Nephron progenitor cell (in vitro differentiated cells): ENCODE measurements around the gene HYAL3.

ENCODE experiments used
- DNase-seq: peaks from one replicate; pipeline ENCODE4 v3.0.0; 2021
- H3K27ac Mint-ChIP-seq: 2 replicates; pipeline ENCODE4 v1.8.0; 2021; ENCODE audit warnings: mild to moderate bottlenecking, moderate library complexity, mixed read lengths
- H3K27me3 Mint-ChIP-seq: 2 replicates; pipeline ENCODE4 v1.8.0; 2021; ENCODE audit warnings: mild to moderate bottlenecking, low read depth, mixed read lengths; ENCODE audit not compliant: poor library complexity
- H3K36me3 Mint-ChIP-seq: 2 replicates; pipeline ENCODE4 v1.8.0; 2021; ENCODE audit warnings: low read depth, mixed read lengths
- H3K4me1 Mint-ChIP-seq: 2 replicates; pipeline ENCODE4 v1.8.0; 2021; ENCODE audit warnings: mixed read lengths
- H3K4me3 Mint-ChIP-seq: 2 replicates; pipeline ENCODE4 v1.8.0; 2021; ENCODE audit warnings: mild to moderate bottlenecking, moderate library complexity, mixed read lengths
- H3K9me3 Mint-ChIP-seq: 2 replicates; pipeline ENCODE4 v1.8.0; 2021; ENCODE audit warnings: mild to moderate bottlenecking, moderate library complexity, mixed read lengths
- TF ChIP-seq, protein P1 (sequence below): fragments of 200-600 bp; sonication (generic); IDR thresholded peaks from 2 replicates; pipeline ENCODE4 v1.5.0; 2021; ENCODE audit warnings: antibody characterized with exemption

Gene HYAL3

GRCh38 chr3:50267280-50267913 lies 31.8 kb downstream of the HYAL3 start:
- no peaks in the 10 kb centered on the region for H3K9me3 Mint-ChIP-seq
- H3K4me1 Mint-ChIP-seq, result peaks cover 93% of the 10 kb centered on the region
- H3K27me3 Mint-ChIP-seq, result peaks cover 7% of the 10 kb centered on the region
- DNase-seq, result peak; percentile 80
- peak overlapping the region; percentile 77 for H3K27ac Mint-ChIP-seq
- peak overlapping the region; percentile 80 for H3K4me3 Mint-ChIP-seq
- H3K36me3 Mint-ChIP-seq, result no peaks in the 10 kb centered on the region
- TF ChIP-seq, protein P1, sequence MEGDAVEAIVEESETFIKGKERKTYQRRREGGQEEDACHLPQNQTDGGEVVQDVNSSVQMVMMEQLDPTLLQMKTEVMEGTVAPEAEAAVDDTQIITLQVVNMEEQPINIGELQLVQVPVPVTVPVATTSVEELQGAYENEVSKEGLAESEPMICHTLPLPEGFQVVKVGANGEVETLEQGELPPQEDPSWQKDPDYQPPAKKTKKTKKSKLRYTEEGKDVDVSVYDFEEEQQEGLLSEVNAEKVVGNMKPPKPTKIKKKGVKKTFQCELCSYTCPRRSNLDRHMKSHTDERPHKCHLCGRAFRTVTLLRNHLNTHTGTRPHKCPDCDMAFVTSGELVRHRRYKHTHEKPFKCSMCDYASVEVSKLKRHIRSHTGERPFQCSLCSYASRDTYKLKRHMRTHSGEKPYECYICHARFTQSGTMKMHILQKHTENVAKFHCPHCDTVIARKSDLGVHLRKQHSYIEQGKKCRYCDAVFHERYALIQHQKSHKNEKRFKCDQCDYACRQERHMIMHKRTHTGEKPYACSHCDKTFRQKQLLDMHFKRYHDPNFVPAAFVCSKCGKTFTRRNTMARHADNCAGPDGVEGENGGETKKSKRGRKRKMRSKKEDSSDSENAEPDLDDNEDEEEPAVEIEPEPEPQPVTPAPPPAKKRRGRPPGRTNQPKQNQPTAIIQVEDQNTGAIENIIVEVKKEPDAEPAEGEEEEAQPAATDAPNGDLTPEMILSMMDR, result no peak

- H3K27ac Mint-ChIP-seq, result peak overlapping the region; percentile 32
- no peak overlapping the region for H3K4me3 Mint-ChIP-seq
- DNase-seq, result no peak
- TF ChIP-seq, protein P1, result no peak
- peaks cover 7% of the 10 kb centered on the region for H3K27me3 Mint-ChIP-seq
- H3K4me1 Mint-ChIP-seq, result peaks cover 90% of the 10 kb centered on the region
- no peaks in the 10 kb centered on the region for H3K36me3 Mint-ChIP-seq
- no peaks in the 10 kb centered on the region for H3K9me3 Mint-ChIP-seq
These were observed 32.4 kb downstream of the HYAL3 start for GRCh38 chr3:50266836-50267235.

- Mint-ChIP-seq H3K27ac (peak overlapping the region; percentile 91), H3K4me3 (no peak overlapping the region), H3K27me3 (peaks cover 2% of the 10 kb centered on the region), H3K36me3 (no peaks in the 10 kb centered on the region), H3K4me1 (peaks cover 87% of the 10 kb centered on the region), H3K9me3 (no peaks in the 10 kb centered on the region)
- TF ChIP-seq, protein P1, result no peak
- no peak for DNase-seq
These were observed 33.2 kb downstream of the HYAL3 start for GRCh38 chr3:50266017-50266416.

GRCh38 chr3:50265571-50265970 lies 33.6 kb downstream of the HYAL3 start:
- Mint-ChIP-seq H3K27ac (peak overlapping the region; percentile 91), H3K27me3 (peaks cover 2% of the 10 kb centered on the region), H3K4me1 (peaks cover 85% of the 10 kb centered on the region), H3K9me3 (no peaks in the 10 kb centered on the region), H3K36me3 (no peaks in the 10 kb centered on the region), H3K4me3 (no peak overlapping the region)
- DNase-seq, result no peak
- TF ChIP-seq, protein P1, result no peak

DNA sequence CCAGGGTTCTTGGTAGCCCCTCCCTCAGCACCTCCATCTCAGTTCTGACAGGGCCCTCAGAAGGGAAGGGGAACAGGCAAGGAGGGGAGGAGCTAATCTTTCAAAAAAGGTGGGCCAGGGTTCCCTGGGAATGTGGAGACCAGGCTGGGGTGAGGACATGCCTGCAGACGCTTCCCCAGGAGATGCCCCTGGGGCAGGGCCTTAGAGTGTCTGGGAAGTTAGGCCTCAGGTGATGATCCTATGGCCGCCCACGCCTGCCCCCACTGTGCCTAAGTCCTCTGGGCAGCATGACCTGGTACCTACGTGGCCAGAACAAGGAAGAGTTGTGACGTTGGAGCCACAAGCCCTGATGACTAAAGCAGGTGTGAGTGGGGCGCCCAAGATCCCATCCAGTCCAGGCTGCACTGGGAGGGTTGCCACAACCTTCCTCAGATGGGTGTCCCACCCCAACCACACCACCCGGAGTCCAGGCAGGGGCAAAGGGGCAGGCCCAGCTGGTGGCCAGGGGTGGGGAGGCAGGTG lies 34.2 kb downstream of the HYAL3 start:
- Mint-ChIP-seq H3K36me3 (no peaks in the 10 kb centered on the region), H3K4me3 (no peak overlapping the region), H3K9me3 (no peaks in the 10 kb centered on the region), H3K27ac (peak overlapping the region; percentile 96), H3K4me1 (peaks cover 83% of the 10 kb centered on the region), H3K27me3 (peaks cover 2% of the 10 kb centered on the region)
- no peak for DNase-seq
- TF ChIP-seq, protein P1, result no peak
